DOHH2 (cell line): Measurements from ENCODE around the gene LCA5L.

Experiments used
- H3F3A ChIP-seq: fragments of 200-600 bp; sonication (generic), shearing (Covaris generic); 2 replicates; pipeline ENCODE4 v1.6.0; 2016; ENCODE audit warnings: antibody characterized with exemption, mild to moderate bottlenecking; ENCODE audit not compliant: control insufficient read depth, insufficient read depth
- H3K27ac ChIP-seq: fragments of 200-600 bp; sonication (generic); 2 replicates; pipeline ENCODE4 v1.5.1; 2014; ENCODE audit warnings: low read depth, mild to moderate bottlenecking, low read length, moderate library complexity
- H3K27me3 ChIP-seq: fragments of 200-600 bp; sonication (generic); 2 replicates; pipeline ENCODE4 v1.6.1; 2014; ENCODE audit warnings: mild to moderate bottlenecking, low read length, mixed read lengths; ENCODE audit not compliant: control insufficient read depth
- H3K36me3 ChIP-seq: fragments of 200-600 bp; sonication (generic); 2 replicates; pipeline ENCODE4 v1.6.1; 2014; ENCODE audit warnings: mild to moderate bottlenecking, low read length, moderate library complexity, mixed read lengths; ENCODE audit not compliant: control insufficient read depth
- H3K4me1 ChIP-seq: fragments of 200-600 bp; sonication (generic); 2 replicates; pipeline ENCODE4 v1.6.1; 2014; ENCODE audit warnings: mild to moderate bottlenecking, low read length, mixed read lengths; ENCODE audit not compliant: control insufficient read depth
- H3K4me2 ChIP-seq: fragments of 200-600 bp; sonication (generic); 2 replicates; pipeline ENCODE4 v1.6.0; 2014; ENCODE audit warnings: mild to moderate bottlenecking, low read length, moderate library complexity
- H3K4me3 ChIP-seq: fragments of 200-600 bp; sonication (generic); 2 replicates; pipeline ENCODE4 v1.5.1; 2014; ENCODE audit warnings: mild to moderate bottlenecking, low read length, mixed read lengths
- H3K79me2 ChIP-seq: fragments of 200-600 bp; sonication (generic); 2 replicates; pipeline ENCODE4 v1.6.1; 2014; ENCODE audit warnings: mild to moderate bottlenecking, low read length, mixed read lengths; ENCODE audit not compliant: control insufficient read depth
- H3K9me2 ChIP-seq: fragments of 200-600 bp; sonication (generic); replicated peaks from 2 replicates; pipeline ENCODE4 v1.6.1; 2014; ENCODE audit warnings: mild to moderate bottlenecking, low read length, mixed read lengths; ENCODE audit not compliant: control insufficient read depth
- H3K9me3 ChIP-seq: fragments of 200-600 bp; sonication (generic); 2 replicates; pipeline ENCODE4 v1.6.1; 2014; ENCODE audit warnings: antibody characterized with exemption, low read length, mixed read lengths; ENCODE audit not compliant: control insufficient read depth, insufficient read depth
- H4K20me1 ChIP-seq: fragments of 200-600 bp; sonication (generic); 2 replicates; pipeline ENCODE4 v1.6.0; 2014; ENCODE audit warnings: low read depth, mild to moderate bottlenecking, antibody characterized with exemption, low read length, moderate library complexity; ENCODE audit not compliant: control insufficient read depth, insufficient read depth
- EZH2phosphoT487 ChIP-seq: fragments of 200-600 bp; sonication (generic); IDR thresholded peaks from 2 replicates; pipeline ENCODE4 v1.6.1; 2017; ENCODE audit warnings: borderline replicate concordance, mild to moderate bottlenecking, antibody characterized with exemption, low read length, moderate library complexity, mixed read lengths
- TF ChIP-seq, protein P1 (sequence below): fragments of 200-600 bp; sonication (generic); IDR thresholded peaks from one replicate; pipeline ENCODE4 v1.5.1; 2014; ENCODE audit warnings: antibody characterized with exemption, mild to moderate bottlenecking, low read depth, low read length; ENCODE audit not compliant: poor library complexity, severe bottlenecking

Gene LCA5L

DNA sequence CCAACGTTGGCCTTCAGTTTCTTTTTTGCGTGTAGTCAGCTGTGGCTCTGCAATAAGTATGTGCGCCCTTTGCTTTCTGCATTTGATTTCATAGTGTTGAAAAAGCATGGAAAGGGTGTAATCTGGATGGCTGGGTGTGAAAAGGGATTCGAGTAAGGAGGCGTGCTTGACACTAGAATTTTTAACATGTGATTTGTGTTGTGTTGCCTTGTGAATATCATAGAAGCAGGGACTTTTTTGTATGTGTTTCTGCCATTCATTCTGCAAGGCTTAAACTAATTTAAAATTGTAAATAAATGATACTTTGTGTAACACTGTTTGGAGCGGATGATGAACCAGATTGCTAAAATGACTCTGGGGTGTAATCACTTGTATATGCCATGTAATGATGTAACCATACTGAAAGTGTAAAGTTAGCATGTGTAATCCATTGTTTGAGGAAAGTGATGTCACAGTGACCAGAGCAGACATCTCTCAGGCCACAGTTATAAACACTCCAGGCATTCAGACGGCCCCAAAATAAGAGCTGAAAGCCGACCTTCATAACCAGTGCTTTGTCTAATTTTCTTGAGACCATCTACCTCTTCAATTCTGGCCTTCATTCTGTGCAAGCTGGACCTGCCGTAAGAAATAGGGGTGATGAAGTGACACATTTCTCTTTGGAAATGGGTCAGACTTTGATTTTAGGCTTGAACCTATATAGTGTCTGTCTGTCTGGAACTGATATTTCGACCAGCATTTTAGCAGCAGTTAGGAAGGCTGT, 6.8 kb upstream of the LCA5L start:
- TF ChIP-seq EZH2phosphoT487, result no peak
- TF ChIP-seq, protein P1, sequence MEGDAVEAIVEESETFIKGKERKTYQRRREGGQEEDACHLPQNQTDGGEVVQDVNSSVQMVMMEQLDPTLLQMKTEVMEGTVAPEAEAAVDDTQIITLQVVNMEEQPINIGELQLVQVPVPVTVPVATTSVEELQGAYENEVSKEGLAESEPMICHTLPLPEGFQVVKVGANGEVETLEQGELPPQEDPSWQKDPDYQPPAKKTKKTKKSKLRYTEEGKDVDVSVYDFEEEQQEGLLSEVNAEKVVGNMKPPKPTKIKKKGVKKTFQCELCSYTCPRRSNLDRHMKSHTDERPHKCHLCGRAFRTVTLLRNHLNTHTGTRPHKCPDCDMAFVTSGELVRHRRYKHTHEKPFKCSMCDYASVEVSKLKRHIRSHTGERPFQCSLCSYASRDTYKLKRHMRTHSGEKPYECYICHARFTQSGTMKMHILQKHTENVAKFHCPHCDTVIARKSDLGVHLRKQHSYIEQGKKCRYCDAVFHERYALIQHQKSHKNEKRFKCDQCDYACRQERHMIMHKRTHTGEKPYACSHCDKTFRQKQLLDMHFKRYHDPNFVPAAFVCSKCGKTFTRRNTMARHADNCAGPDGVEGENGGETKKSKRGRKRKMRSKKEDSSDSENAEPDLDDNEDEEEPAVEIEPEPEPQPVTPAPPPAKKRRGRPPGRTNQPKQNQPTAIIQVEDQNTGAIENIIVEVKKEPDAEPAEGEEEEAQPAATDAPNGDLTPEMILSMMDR, result no peak
- Histone ChIP-seq H3K36me3 (no peaks in the 10 kb centered on the region), H3K27me3 (0 out of 2 replicates have a peak, but pooled peaks cover 5% of the 10 kb centered on the region), H3K9me2 (no peaks in the 10 kb centered on the region), H4K20me1 (no peaks in the 10 kb centered on the region; the same call in 1 of the 2 replicates), H3K4me2 (no peak overlapping the region), H3K27ac (no peak overlapping the region), H3K4me3 (no peak overlapping the region), H3K79me2 (no peaks in the 10 kb centered on the region), H3K9me3 (no peaks in the 10 kb centered on the region), H3K4me1 (no peaks in the 10 kb centered on the region), H3F3A (no peaks in the 10 kb centered on the region)

DNA sequence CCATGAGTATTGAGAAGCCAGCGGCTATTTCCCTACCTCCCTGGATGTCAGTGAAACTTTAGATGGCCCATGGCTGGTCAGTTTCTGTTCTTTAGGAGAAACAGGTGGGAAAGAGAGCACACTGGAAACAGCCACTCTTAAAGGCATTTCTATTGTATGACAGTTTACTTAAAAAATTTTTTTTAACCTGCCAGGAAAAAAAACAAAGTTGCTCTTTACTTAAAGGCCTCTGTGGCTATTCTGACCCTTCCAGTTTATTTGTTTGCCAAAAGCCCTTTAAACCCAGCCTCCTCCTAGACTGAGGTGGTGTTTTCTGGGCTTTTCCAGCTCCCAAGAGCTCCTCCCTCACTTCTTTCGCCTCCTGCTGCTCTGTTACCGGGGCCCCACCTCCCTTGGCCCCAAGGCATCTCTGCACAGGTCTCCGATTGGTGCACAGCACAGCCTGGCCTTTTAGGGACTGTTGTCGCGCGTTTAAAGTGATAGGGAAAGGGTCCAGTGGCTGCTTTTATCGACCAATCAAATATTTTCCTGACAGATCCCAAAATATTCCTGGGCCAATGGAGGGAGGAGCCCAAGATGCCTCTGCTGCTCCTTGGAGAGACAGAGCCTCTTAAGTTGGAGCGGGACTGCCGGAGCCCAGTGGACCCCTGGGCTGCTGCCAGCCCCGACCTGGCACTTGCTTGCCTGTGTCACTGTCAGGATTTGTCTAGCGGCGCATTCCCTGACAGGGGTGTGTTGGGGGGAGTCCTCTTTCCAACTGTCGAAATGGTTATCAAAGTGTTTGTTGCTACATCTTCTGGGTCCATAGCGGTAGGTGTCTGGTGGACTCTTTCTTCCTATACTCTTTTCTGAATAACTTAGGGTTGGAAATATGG, 6.0 kb upstream of the LCA5L start, which contains the start of gene SH3BGR:
Gene SH3BGR, plus strand, starts transcription at position 639 of the 875 bp plus-strand sequence. Its CDS starts 127 bp downstream, at position 766.
- no peaks in the 10 kb centered on the region for H3F3A ChIP-seq
- TF ChIP-seq, protein P1, result no peak
- no peak for TF ChIP-seq EZH2phosphoT487
- H3K4me3 ChIP-seq, result no peak within 1 kb of the TSS
- no peaks in the 10 kb centered on the region for H3K9me3 ChIP-seq
- no peak within 1 kb of the TSS for H3K27ac ChIP-seq
- no peak within 1 kb of the TSS for H3K4me2 ChIP-seq
- no peaks in the 10 kb centered on the region for H3K79me2 ChIP-seq
- H3K27me3 ChIP-seq, result 0 out of 2 replicates have a peak, but pooled peaks cover 5% of the 10 kb centered on the region
- no peaks in the 10 kb centered on the region for H3K9me2 ChIP-seq
- H3K4me1 ChIP-seq, result peaks cover 1% of the 10 kb centered on the region
- H3K36me3 ChIP-seq, result no peaks in the 10 kb centered on the region
- H4K20me1 ChIP-seq, result no peaks in the 10 kb centered on the region; the same call in 1 of the 2 replicates

DNA sequence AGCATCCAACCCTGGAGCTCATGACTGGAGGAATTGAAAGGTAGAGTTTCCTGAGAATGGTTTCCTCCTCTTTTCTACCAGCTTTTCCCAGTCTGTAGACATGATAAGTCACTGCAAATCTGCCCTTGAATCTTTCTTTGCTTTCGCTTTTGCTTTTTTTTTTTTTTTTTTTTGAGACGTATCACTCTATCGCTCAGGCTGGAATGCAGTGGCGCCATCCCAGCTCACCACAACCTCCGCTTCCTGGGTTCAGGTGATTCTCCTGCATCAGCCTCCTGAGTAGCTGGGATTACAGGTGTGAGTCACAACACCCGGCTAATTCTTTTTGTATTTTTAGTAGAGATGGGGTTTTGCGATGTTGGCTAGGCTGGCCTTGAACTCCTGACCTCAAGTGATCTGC, 1.7 kb upstream of the LCA5L start:
- H3K9me2 ChIP-seq, result no peaks in the 10 kb centered on the region
- no peaks in the 10 kb centered on the region; the same call in 1 of the 2 replicates for H3K79me2 ChIP-seq
- H3K27me3 ChIP-seq, result 0 out of 2 replicates have a peak, but pooled peaks cover 2% of the 10 kb centered on the region
- no peaks in the 10 kb centered on the region for H3K36me3 ChIP-seq
- no peak overlapping the region for H3K27ac ChIP-seq
- H3K4me3 ChIP-seq, result no peak overlapping the region
- peaks cover 16% of the 10 kb centered on the region for H3K4me1 ChIP-seq
- TF ChIP-seq, protein P1, result no peak
- TF ChIP-seq EZH2phosphoT487, result no peak
- H3K4me2 ChIP-seq, result no peak overlapping the region
- no peaks in the 10 kb centered on the region for H3K9me3 ChIP-seq
- H3F3A ChIP-seq, result no peaks in the 10 kb centered on the region; the same call in 1 of the 2 replicates
- no peaks in the 10 kb centered on the region; the same call in 1 of the 2 replicates for H4K20me1 ChIP-seq
